K562 (cell line): ENCODE measurements around the gene MICAL1. TPM values are rescaled to one million over a fixed set of nuclear protein-coding genes. Genes with fewer than 3 reads are reported as not detected.

Experiments
- ATAC-seq: fragments of 200-7000 bp; cut with Tn5 transposase; 3 replicates; pipeline ENCODE4 v1.9.1; 2020; ENCODE audit warnings: moderate library complexity
- BruUV-seq: library from RNA; stranded (reverse); fragments of 400-500 nt; replicated peaks from 2 replicates; lab custom pipeline; 2021; lab: Mats Ljungman, UMichigan
- CTCF ChIA-PET: fragments of 300-600 bp; formaldehyde crosslinking; extraction: SDS; loops from one replicate; lab custom pipeline; 2021; ENCODE audit warnings: low intra/inter-chr PET ratio; lab: Yijun Ruan, JAX
- POLR2A ChIA-PET: fragments of 300-600, 350-650 bp; sonication (Branson Sonifier 250); formaldehyde crosslinking; extraction: SDS; loops from one replicate; lab custom pipeline; 2021; ENCODE audit warnings: antibody characterized with exemption, inconsistent platforms; lab: Yijun Ruan, JAX
- DNase-seq, 4 experiments: peaks; one replicate each; pipeline versions ENCODE4 v3.0.0 to v3.0.0-alpha.2; 2011 to 2018; ENCODE audit warnings: low spot score in 3 of 4, mixed read lengths in 3 of 4; ENCODE audit errors: extremely low read depth in 1 of 4
- FAIRE-seq: peaks from 2 replicates; lab custom pipeline; 2011; peaks lifted over from hg19 to GRCh38; lab: Jason Lieb, UNC
- H2AFZ ChIP-seq: 2 replicates; pipeline ENCODE4 v1.6.0; 2011; ENCODE audit warnings: low read depth, low read length, control low read depth, inconsistent platforms
- H3K27ac ChIP-seq: fragments of 200-600 bp; 3 replicates; pipeline ENCODE4 v1.8.0; 2011; ENCODE audit warnings: low read depth, mild to moderate bottlenecking, control low read depth, inconsistent platforms, low read length, moderate library complexity, mixed read lengths; ENCODE audit errors: extremely low read depth
- H3K27me3 ChIP-seq, 2 experiments: fragments of 300-600 bp in 1 of 2; 2 replicates in 1 of 2; 3 replicates in 1 of 2; pipeline versions ENCODE4 v1.6.0 to v1.8.0; 2011; ENCODE audit warnings: inconsistent platforms in 2 of 2, low read length in 2 of 2, mild to moderate bottlenecking in 1 of 2, mixed read lengths in 1 of 2, moderate library complexity in 1 of 2; ENCODE audit not compliant: control insufficient read depth in 2 of 2, insufficient read depth in 2 of 2
- H3K36me3 ChIP-seq: fragments of 300-600 bp; 3 replicates; pipeline ENCODE4 v1.8.0; 2011; ENCODE audit warnings: mild to moderate bottlenecking, low read length, inconsistent platforms; ENCODE audit not compliant: control insufficient read depth, insufficient read depth
- H3K4me1 ChIP-seq, 2 experiments: fragments of 200-600 bp in 1 of 2; replicated peaks in 1 of 2; 2 replicates in 1 of 2; 3 replicates in 1 of 2; pipeline versions ENCODE4 v1.5.1 to v1.8.0; 2011; ENCODE audit warnings: inconsistent platforms in 2 of 2, low read length in 2 of 2, mild to moderate bottlenecking in 1 of 2, mixed read lengths in 1 of 2, moderate library complexity in 1 of 2; ENCODE audit not compliant: control insufficient read depth in 2 of 2, insufficient read depth in 2 of 2
- H3K4me2 ChIP-seq: 2 replicates; pipeline ENCODE4 v1.6.1; 2011; ENCODE audit warnings: low read length, control low read depth, inconsistent platforms, mixed read lengths; ENCODE audit not compliant: insufficient read depth
- H3K4me3 ChIP-seq: fragments of 200-600 bp; sonication (generic), shearing (Covaris generic); 2 replicates; pipeline ENCODE4 v1.5.1; 2016; ENCODE audit warnings: control low read depth, inconsistent platforms
- H3K79me2 ChIP-seq: fragments of 200-600 bp; 3 replicates; pipeline ENCODE4 v1.8.0; 2011; ENCODE audit warnings: low read length, inconsistent platforms; ENCODE audit not compliant: control insufficient read depth, insufficient read depth
- H3K9ac ChIP-seq, 2 experiments: 2 replicates each; pipeline versions ENCODE4 v1.6.0 to v1.6.1; 2011; ENCODE audit warnings: low read depth in 2 of 2, low read length in 2 of 2, control low read depth in 1 of 2, inconsistent platforms in 1 of 2, mild to moderate bottlenecking in 1 of 2, mixed read lengths in 1 of 2; ENCODE audit not compliant: insufficient read depth in 1 of 2
- H3K9me1 ChIP-seq: one replicate; pipeline ENCODE4 v1.6.0; 2011; ENCODE audit warnings: inconsistent platforms, mild to moderate bottlenecking, low read length, moderate library complexity; ENCODE audit not compliant: control insufficient read depth, insufficient read depth
- H3K9me3 ChIP-seq: replicated peaks from 2 replicates; pipeline ENCODE4 v1.5.1; 2011; ENCODE audit warnings: low read depth, low read length, inconsistent platforms; ENCODE audit not compliant: control insufficient read depth, insufficient read depth
- H4K20me1 ChIP-seq: replicated peaks from 2 replicates; pipeline ENCODE4 v1.6.1; 2011; ENCODE audit warnings: low read length, inconsistent platforms, mixed read lengths; ENCODE audit not compliant: control insufficient read depth, insufficient read depth
- AFF4 ChIP-seq: sonication (generic); formaldehyde crosslinking; IDR thresholded peaks from 2 replicates; pipeline ENCODE4 v1.8.0; 2023; ENCODE audit warnings: mild to moderate bottlenecking, missing genetic modification reagents
- IRF1 ChIP-seq: sonication (generic); formaldehyde crosslinking; IDR thresholded peaks from 2 replicates; pipeline ENCODE4 v1.8.0; 2022; ENCODE audit warnings: missing genetic modification reagents, mild to moderate bottlenecking, borderline replicate concordance
- NRF1 ChIP-seq, 2 experiments: fragments of 450-650 bp; IDR thresholded peaks in 1 of 2; conservative IDR thresholded peaks in 1 of 2; 2 replicates each; pipeline ENCODE4 v1.6.1; 2014; ENCODE audit warnings: mild to moderate bottlenecking in 2 of 2
- RFX1 ChIP-seq: fragments of 450-650 bp; IDR thresholded peaks from 2 replicates; pipeline ENCODE4 v1.6.1; 2016; ENCODE audit warnings: mild to moderate bottlenecking, moderate library complexity
- TCF15 ChIP-seq: fragments of 250-450 bp; sonication (Bioruptor Pico); IDR thresholded peaks from 2 replicates; pipeline ENCODE4 v1.8.0; 2022; ENCODE audit warnings: moderate library complexity, mild to moderate bottlenecking, inconsistent platforms
- ZBTB5 ChIP-seq: fragments of 450-650 bp; IDR thresholded peaks from 2 replicates; pipeline ENCODE4 v1.6.1; 2017; ENCODE audit warnings: antibody characterized with exemption
- ZEB2 ChIP-seq: fragments of 450-650 bp; IDR thresholded peaks from 2 replicates; pipeline ENCODE4 v1.6.1; 2016
- ZNF316 ChIP-seq: fragments of 450-650 bp; IDR thresholded peaks from 2 replicates; pipeline ENCODE4 v1.6.1; 2016
- ZNF778 ChIP-seq: fragments of 450-650 bp; formaldehyde crosslinking; IDR thresholded peaks from 2 replicates; pipeline ENCODE4 v1.4.0; 2020; ENCODE audit warnings: mild to moderate bottlenecking, moderate library complexity
- ZNF785 ChIP-seq: fragments of 250-450 bp; sonication (Bioruptor Pico); IDR thresholded peaks from 2 replicates; pipeline ENCODE4 v1.4.0; 2020; ENCODE audit warnings: mild to moderate bottlenecking
- WGBS: fragments of 100-300 bp; shearing (Covaris generic); methylation state at CpG from one replicate; pipeline ENCODE4 v1.1.6; 2016; ENCODE audit warnings: low coverage, mixed read lengths; ENCODE audit not compliant: insufficient coverage; ENCODE audit errors: missing lambda C conversion rate; 5-methylcytosine and 5-hydroxymethylcytosine counted together
- in situ Hi-C: fragments of 300-500 bp; cut with MboI; formaldehyde crosslinking; loops from 4 replicates; pipeline ENCODE4 v1.15.0; 2018; ENCODE audit warnings: inconsistent platforms, mixed read lengths
- intact Hi-C: fragments of 100-400 bp; cut with micrococcal nuclease; formaldehyde crosslinking; loops from 2 replicates; pipeline ENCODE4 v1.14.2; 2022
- polyA plus RNA-seq, 8 experiments: library from polyadenylated mRNA; depleted of rRNA in 4 of 8; stranded (reverse) in 5 of 8; unstranded in 3 of 8; fragments of >200 nt; fragmentation: Nextera tagmentation in 2 of 8; fragmentation: Illumina TruSeq in 1 of 8; extraction: Ambion mirVana in 2 of 8; extraction: Trizol in 1 of 8; gene quantifications; 2 replicates each; pipeline versions ENCODE4 v1.2.1 to v1.2.3, GENCODE V29; 2011 to 2014; ENCODE audit warnings: inconsistent platforms in 1 of 8, missing spikeins in 1 of 8
- total RNA-seq, 7 experiments: library from RNA; depleted of rRNA in 6 of 7; stranded (reverse); fragments of >200 nt in 6 of 7; fragmentation: Illumina TruSeq in 2 of 7; extraction: Trizol in 2 of 7; gene quantifications; 2 replicates each; pipeline versions ENCODE4 v1.2.1 to v1.2.3, GENCODE V29; 2011 to 2021; ENCODE audit warnings: low replicate concordance in 1 of 7

MICAL1 gene
- total and polyA plus RNA-seq, 9 of the 15 experiments (the other 6 are each of a cell fraction or from before 2014, with no cell fraction given): 0.07 to 15.2 (median 7.0) TPM

- Histone ChIP-seq H3K9me1 (no peaks in the 10 kb centered on the region), H3K4me2 (no peak overlapping the region), H3K4me3 (no peak overlapping the region), H3K79me2 (0 out of 3 replicates have a peak, but pooled peaks cover 5% of the 10 kb centered on the region), H4K20me1 (no peaks in the 10 kb centered on the region), H3K9ac (no peak overlapping the region), H3K27me3 (no peaks in the 10 kb centered on the region), H3K27ac (no peak overlapping the region), H3K4me1 (no peaks in the 10 kb centered on the region), H3K36me3 (peaks cover 97% of the 10 kb centered on the region), H2AFZ (no peak overlapping the region), H3K9me3 (no peaks in the 10 kb centered on the region)
- ChIA-PET CTCF (no interaction called here), POLR2A (no interaction called here)
- no peak for FAIRE-seq
- WGBS: 87% methylated on average over 6 of the region's 6 CpGs
- no TSS peak for BruUV-seq
- TF ChIP-seq ZNF316: no peak
- TF ChIP-seq TCF15: no peak
- no peak for TF ChIP-seq AFF4 (CRISPR knock-in tag)
- TF ChIP-seq ZNF778: no peak
- TF ChIP-seq IRF1 (CRISPR knock-in tag): no peak
- no peak for TF ChIP-seq NRF1 (conservative IDR thresholded peaks at IDR 0.05 in 1 of 2, IDR thresholded peaks at IDR 0.05 in 1 of 2)
- no peak for TF ChIP-seq ZNF785 (CRISPR knock-in tag)
- TF ChIP-seq ZBTB5: no peak
- no peak for TF ChIP-seq RFX1
- TF ChIP-seq ZEB2: no peak
- no peak for DNase-seq
- in situ Hi-C loops (no loop called here), intact Hi-C loops (no loop called here)
- ATAC-seq: no peak
Observed at GRCh38 chr6:109467696-109468095, 12.1 kb upstream of the MICAL1 start.
